ENCODE results near the gene EPB41L1. TPM values are rescaled to one million over a fixed set of nuclear protein-coding genes. Genes with fewer than 3 reads are reported as not detected.

Gene EPB41L1
- total RNA-seq, 2 experiments from 2014 or later, result 0.28 TPM; not detected in 1

DNA sequence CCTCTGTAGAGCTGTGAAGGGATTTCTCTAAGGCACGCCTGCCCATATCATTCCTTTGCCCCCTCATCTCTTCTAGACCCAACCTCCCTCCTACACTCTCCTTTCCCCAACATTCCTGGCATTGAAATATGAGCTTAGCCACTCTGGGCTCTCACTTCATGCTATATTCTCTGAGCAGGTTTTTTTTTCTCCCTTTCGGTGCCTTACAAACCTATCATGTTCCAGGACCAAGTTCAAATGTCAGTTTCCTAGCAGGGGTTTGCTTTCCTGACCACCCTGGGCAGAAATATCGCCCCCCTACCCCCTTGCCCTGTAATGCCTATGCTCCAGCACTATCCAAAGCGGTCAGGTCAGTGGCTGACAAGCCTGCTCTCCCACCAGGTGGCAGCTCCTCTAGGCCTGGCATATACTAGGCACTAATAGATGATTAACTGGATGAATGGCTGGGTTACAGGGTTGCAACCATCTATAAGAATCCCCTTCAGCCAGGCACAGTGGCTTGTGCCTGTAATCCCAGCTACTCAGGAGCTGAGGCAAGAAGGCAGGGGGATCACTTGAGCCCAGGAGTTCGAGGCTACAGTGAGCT is 56.0 kb downstream of the EPB41L1 start:
- no peak for DNase-seq

DNA sequence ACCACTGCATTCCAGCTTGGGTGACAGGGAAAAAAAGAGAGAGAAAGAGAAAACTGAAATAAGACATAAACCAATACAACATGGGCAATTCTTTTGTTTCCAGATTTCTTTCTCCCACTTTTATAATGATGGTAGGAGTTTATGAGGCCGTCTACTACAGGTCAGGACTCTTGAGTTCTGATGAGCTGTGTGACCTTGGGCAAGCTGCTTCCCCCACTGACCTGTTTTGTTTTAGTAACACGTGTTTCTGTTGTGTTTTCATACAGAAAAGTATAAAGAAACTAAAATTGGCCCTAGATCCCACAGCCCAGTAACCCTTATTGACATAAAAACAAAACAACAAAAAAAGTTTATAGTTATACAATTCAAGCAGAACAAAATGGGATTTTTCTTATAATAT is 58.8 kb downstream of the EPB41L1 start:
- H3K36me3 Mint-ChIP-seq, result no peaks in the 10 kb centered on the region
- no peak for ATAC-seq
- no peaks in the 10 kb centered on the region for H3K4me1 Mint-ChIP-seq

More for the DNA sequence above, 56.0 kb downstream of the EPB41L1 start:
- Mint-ChIP-seq H3K36me3 (no peaks in the 10 kb centered on the region), H3K27ac (no peak overlapping the region), H3K27me3 (peaks cover 2% of the 10 kb centered on the region), H3K4me1 (no peaks in the 10 kb centered on the region), H3K9me3 (ENCODE audit: low read depth) (no peaks in the 10 kb centered on the region), H3K4me3 (no peak overlapping the region)
- ATAC-seq, result no peak
- CTCF ChIA-PET, result interaction anchor here (3.1 to 4.1 kb wide), 3 partner anchors 8 to 229 kb away, joined by 14 to 24 read pairs (median 15); no protein-coding TSS in a partner anchor

DNA sequence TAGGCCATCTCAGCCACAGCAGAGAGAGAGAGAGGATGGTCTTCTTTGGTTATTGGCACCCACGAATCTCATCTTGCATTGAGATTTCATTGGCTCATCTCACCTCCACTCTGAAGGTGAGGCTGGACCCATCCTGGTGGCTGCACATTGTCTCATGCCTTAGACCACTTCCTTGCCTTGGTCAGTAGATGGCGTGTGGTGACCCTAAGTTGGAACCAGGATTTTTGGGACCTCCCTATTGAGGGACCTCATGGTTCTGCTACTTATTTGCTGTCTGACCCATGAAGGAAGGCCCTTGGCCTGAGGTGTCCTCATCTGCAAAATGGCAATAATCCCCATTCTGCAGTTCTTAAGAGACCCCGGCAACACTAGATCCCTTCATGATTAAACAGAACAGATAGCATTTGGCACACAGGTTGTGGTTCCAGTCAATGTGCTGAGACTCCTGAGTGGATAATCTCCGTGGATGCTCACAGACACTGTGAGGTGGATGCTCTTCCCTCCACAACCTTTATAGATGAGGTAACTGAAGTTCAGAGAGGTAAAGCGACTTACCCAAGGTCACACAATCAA is 60.2 kb downstream of the EPB41L1 start:
- no peak for DNase-seq
- CTCF ChIA-PET, result interaction anchor here (0.6 to 4.1 kb wide), 3 partner anchors 13 to 631 kb away, joined by 3 to 15 read pairs (median 10); no protein-coding TSS in a partner anchor
- no peaks in the 10 kb centered on the region for H3K9me3 Mint-ChIP-seq (ENCODE audit: low read depth)
- peaks cover 6% of the 10 kb centered on the region for H3K27me3 Mint-ChIP-seq
- ATAC-seq, result peak; percentile 36
- no peaks in the 10 kb centered on the region for H3K4me1 Mint-ChIP-seq
- H3K4me3 Mint-ChIP-seq, result no peak overlapping the region
- H3K27ac Mint-ChIP-seq, result no peak overlapping the region
- H3K36me3 Mint-ChIP-seq, result no peaks in the 10 kb centered on the region

More for the DNA sequence above, 58.8 kb downstream of the EPB41L1 start:
- Mint-ChIP-seq H3K4me3 (no peak overlapping the region), H3K9me3 (ENCODE audit: low read depth) (no peaks in the 10 kb centered on the region), H3K27me3 (peaks cover 6% of the 10 kb centered on the region), H3K27ac (no peak overlapping the region)
- DNase-seq, result no peak
- CTCF ChIA-PET, result interaction anchor here (1.0 to 4.1 kb wide), 5 partner anchors 11 to 226 kb away, joined by 3 to 24 read pairs (median 10); no protein-coding TSS in a partner anchor

DNA sequence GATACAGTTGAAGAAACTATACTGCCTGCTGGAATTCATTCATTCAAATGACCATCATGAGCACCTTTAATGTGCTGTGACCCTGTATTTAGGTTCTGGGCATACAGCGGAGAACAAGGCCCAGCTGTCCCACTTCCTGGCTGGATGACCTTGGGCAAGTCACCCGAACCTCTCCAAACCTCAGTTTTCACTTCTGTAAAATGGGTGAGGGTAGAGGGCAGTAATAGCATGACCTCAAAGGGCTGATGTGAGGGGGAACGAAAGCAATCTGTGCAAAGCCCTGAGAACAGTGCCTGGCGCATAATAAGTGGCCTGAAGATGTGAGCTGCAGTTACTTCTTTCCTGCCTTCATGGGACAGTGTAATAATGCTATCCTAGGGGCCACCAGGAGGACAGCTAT is 61.2 kb downstream of the EPB41L1 start:
- no peaks in the 10 kb centered on the region for H3K36me3 Mint-ChIP-seq
- no peak overlapping the region for H3K4me3 Mint-ChIP-seq
- H3K27me3 Mint-ChIP-seq, result peaks cover 6% of the 10 kb centered on the region
- H3K27ac Mint-ChIP-seq, result no peak overlapping the region
- CTCF ChIA-PET, result interaction anchor here (0.8 to 1.5 kb wide), 2 partner anchors 13 to 224 kb away, joined by 5 read pairs; no protein-coding TSS in a partner anchor
- no peaks in the 10 kb centered on the region for H3K4me1 Mint-ChIP-seq
- no peaks in the 10 kb centered on the region for H3K9me3 Mint-ChIP-seq (ENCODE audit: low read depth)
- ATAC-seq (no peak), DNase-seq (no peak)

DNA sequence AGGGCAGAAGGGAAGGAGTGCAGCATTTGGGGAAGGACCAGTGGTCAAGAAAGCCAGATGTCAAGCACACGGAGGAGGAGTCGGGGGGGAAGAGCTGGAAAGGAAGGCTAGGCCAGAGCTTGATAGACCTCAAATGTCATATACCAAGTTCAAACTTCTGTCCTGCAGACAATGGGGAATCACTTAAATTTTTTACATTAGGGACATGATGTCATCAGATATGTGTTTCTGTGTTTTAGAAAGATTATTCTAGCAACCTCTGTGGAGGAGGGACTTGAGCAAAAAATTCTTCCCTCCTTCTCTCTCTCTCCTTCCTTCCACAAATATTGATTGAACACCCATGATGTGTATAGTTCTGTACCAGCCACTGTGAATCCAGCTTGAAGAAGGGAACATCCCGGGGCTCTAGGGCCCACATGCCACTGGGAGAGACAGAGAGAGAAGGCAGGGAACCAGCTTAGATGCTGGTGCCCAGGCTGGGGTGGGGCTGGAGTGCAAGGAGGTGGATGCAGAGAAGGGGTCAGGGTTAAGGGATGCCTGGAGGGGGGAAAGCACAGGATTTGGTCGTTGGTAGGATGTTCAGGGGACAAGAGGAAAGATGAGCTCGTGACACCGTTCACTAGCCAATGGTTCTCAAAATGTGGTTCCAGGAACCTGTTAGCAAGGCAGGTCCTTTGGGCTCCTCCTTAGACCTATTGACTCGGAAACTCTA is 61.9 kb downstream of the EPB41L1 start:
- no peaks in the 10 kb centered on the region for H3K4me1 Mint-ChIP-seq
- no peak for DNase-seq
- ATAC-seq, result no peak
- no peaks in the 10 kb centered on the region for H3K9me3 Mint-ChIP-seq (ENCODE audit: low read depth)
- no peaks in the 10 kb centered on the region for H3K36me3 Mint-ChIP-seq
- peaks cover 6% of the 10 kb centered on the region for H3K27me3 Mint-ChIP-seq
- H3K4me3 Mint-ChIP-seq, result no peak overlapping the region
- no peak overlapping the region for H3K27ac Mint-ChIP-seq
- CTCF ChIA-PET, result interaction anchor here (0.6 to 1.5 kb wide), 4 partner anchors 14 to 224 kb away, joined by 3 to 5 read pairs (median 4); no protein-coding TSS in a partner anchor

DNA sequence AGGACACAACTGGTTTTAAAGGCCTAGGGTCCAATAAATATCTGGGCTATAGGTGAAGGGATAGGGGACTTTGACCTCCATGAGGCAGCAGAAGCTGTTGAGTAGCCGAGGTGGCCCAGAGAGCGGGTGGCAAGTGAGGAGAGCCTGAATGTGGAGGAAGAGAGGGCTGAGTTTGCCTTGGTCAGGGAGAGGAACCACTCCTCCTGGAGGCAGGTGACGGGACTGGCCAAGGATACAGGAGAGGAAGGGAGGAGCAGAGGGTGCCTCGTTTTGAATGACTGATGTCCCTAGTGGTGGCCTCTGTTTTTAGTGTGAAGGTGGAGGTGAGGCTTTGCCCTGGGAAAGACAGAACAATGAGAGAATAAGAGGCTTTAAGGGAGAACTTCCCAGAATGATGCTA is 62.7 kb downstream of the EPB41L1 start:
- CTCF ChIA-PET, result interaction anchor here (0.6 to 1.5 kb wide), 4 partner anchors 15 to 224 kb away, joined by 3 to 5 read pairs (median 3); no protein-coding TSS in a partner anchor
- Mint-ChIP-seq H3K9me3 (ENCODE audit: low read depth) (no peaks in the 10 kb centered on the region), H3K27ac (no peak overlapping the region), H3K4me1 (no peaks in the 10 kb centered on the region), H3K4me3 (no peak overlapping the region), H3K36me3 (no peaks in the 10 kb centered on the region), H3K27me3 (peaks cover 6% of the 10 kb centered on the region)
- ATAC-seq (no peak), DNase-seq (no peak)

DNA sequence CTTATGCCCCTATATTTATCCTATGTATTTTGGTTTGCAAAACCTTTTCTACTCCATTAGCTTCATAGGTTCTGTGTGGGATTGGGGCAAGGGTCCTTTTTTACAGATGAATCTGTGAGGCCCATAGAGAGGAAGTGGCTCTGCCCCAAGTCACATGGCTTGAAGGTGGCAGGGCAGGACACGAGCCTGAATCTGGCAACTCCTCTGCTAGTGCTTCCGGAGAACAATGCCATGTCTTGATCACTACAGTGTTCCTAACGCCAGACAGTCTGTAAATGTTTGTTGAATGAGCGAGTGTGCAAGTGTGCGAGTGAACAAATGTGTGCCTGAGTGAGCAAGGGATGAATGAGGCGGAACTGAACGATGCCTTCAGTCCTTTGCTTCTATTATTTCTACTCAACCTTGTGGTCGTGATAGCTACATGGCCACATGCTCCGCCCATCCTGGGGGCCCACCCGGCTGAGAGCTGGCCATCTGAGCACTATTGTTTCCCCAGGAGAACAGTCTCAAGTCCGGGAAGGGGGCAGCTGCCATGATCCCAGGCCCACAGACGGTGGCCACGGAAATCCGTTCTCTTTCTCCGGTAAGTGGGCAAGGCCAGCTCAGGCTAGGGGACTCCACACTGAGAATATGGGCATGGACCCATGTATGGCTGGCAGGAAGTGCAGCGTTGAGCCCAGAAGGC is 64.0 kb downstream of the EPB41L1 start:
- no peaks in the 10 kb centered on the region for H3K36me3 Mint-ChIP-seq
- ATAC-seq (no peak), DNase-seq (no peak)
- H3K4me1 Mint-ChIP-seq, result no peaks in the 10 kb centered on the region
- H3K9me3 Mint-ChIP-seq (ENCODE audit: low read depth), result no peaks in the 10 kb centered on the region
- no peak overlapping the region for H3K4me3 Mint-ChIP-seq
- no peak overlapping the region for H3K27ac Mint-ChIP-seq
- peaks cover 6% of the 10 kb centered on the region for H3K27me3 Mint-ChIP-seq
- CTCF ChIA-PET, result interaction anchor here (1.3 to 1.4 kb wide), 2 partner anchors 16 to 220 kb away, joined by 3 to 5 read pairs; no protein-coding TSS in a partner anchor

DNA sequence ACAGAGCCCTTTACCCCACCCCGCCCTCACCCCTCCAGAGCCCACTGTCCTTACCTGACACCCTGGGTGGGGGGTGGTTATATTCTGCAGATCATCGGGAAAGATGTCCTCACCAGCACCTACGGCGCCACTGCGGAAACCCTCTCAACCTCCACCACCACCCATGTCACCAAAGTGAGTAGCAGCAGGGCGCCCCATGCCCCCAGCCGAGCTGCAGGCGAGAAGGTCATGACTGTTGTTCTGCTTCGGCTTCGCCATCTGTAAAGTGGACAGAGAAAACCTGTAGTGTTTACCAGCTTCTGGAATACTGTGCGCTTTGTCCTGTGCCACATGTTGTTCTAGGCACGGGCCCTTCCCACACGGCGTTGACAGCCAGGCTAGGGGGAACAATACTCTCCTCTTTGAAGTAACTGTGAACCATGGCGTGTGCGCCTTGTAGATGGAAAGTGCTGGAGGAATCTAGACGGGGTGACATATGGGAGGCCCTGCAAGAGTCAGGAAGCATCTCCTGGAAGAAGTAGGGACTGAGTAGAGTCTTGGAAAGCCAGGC is 65.2 kb downstream of the EPB41L1 start:
- no peaks in the 10 kb centered on the region for H3K36me3 Mint-ChIP-seq
- ATAC-seq (no peak), DNase-seq (no peak)
- peaks cover 6% of the 10 kb centered on the region for H3K27me3 Mint-ChIP-seq
- no peak overlapping the region for H3K4me3 Mint-ChIP-seq
- H3K4me1 Mint-ChIP-seq, result no peaks in the 10 kb centered on the region
- no peak overlapping the region for H3K27ac Mint-ChIP-seq
- CTCF ChIA-PET, result no interaction called here
- H3K9me3 Mint-ChIP-seq (ENCODE audit: low read depth), result no peaks in the 10 kb centered on the region

DNA sequence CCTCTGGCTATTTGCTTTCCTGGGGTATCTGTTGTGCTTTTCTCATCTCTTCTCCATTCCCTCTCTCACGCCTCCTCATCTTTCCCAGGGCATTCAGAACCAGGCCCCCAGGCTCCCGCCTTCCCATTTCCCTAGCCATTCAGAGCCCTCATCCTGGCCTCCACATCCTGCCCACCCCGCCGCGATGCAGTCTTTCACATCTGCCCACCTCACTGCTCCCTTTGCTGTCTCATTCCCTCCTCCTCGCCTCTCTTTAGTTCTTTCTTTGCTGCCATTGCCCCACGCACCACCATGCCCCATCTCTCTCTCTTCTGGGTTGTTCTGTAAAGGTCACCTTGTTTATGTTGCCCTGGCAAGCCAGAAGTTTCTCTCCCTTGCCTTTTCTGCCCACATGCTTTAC is 71.1 kb downstream of the EPB41L1 start:
- Mint-ChIP-seq H3K27ac (no peak overlapping the region), H3K27me3 (peaks cover 11% of the 10 kb centered on the region), H3K36me3 (no peaks in the 10 kb centered on the region), H3K9me3 (ENCODE audit: low read depth) (no peaks in the 10 kb centered on the region), H3K4me3 (no peak overlapping the region), H3K4me1 (peaks cover 7% of the 10 kb centered on the region)
- no peak for DNase-seq
- ATAC-seq, result no peak
- CTCF ChIA-PET, result interaction anchor here (1.0 kb wide), 1 partner anchor 23 kb away, joined by 4 read pairs; no protein-coding TSS in a partner anchor

DNA sequence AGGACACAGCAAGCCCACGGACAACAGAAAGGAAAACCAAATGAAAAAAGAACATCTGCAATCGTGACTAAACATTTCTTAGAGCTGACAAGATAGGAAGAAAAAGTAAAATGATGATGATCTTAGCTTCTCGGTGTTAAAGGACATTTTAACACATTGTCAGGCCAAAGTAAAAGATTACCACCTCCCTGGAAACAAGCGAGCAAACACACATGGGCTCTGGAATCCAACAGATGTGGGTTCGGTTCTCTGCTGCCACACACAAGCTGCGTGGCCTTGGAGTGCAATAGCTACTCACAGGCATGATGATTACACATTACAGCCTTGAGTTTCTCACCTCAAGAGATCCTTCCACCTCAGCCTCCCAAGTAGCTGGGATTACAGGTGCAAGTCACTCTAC is 74.2 kb downstream of the EPB41L1 start:
- ATAC-seq (no peak), DNase-seq (no peak)
- no peak overlapping the region for H3K27ac Mint-ChIP-seq
- CTCF ChIA-PET, result interaction anchor here (1.0 to 1.8 kb wide), 4 partner anchors 8 to 211 kb away, joined by 3 to 5 read pairs (median 4); no protein-coding TSS in a partner anchor
- H3K4me1 Mint-ChIP-seq, result peaks cover 9% of the 10 kb centered on the region
- H3K9me3 Mint-ChIP-seq (ENCODE audit: low read depth), result no peaks in the 10 kb centered on the region
- no peaks in the 10 kb centered on the region for H3K36me3 Mint-ChIP-seq
- peaks cover 11% of the 10 kb centered on the region for H3K27me3 Mint-ChIP-seq
- no peak overlapping the region for H3K4me3 Mint-ChIP-seq

DNA sequence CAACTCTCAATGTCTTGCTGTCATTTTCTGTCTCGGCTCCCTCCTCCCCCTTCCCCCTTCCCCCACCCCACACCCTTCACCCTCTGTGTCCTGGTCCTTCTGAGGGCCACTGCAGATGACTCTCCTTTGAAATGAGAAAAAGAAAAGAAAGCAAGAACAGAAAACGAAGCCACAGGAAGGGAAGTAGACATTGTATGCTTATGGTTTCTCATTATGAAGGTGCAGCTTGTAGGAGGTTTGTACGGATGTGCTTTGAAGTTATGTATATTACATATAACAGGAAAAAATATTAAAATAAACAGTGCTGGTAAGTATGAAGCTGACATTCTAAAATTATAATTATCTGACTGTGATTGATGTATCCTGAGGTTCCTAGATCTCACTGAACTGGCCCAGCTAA is 75.5 kb downstream of the EPB41L1 start:
- CTCF ChIA-PET, result no interaction called here
- H3K4me3 Mint-ChIP-seq, result no peak overlapping the region

DNA sequence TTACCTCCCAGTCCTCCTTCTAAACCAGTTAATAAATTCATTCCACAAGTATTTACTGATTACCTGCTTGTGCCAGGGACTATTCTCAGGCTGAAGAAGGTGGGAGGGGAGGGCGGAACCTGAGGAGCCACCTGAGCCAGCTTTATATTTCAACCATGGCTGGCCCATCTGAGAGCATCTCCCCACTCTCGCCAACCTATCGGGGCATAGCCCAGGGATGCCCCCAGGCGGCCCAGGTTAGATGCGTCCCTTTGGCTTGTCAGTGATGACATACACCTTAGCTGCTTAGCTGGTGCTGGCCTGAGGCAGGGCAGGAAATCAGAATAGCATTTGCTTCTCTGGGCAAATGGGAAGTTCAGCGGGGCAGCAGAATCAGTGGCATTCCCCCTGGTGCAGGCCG is 76.8 kb downstream of the EPB41L1 start:
- Mint-ChIP-seq H3K27ac (no peak overlapping the region), H3K27me3 (peaks cover 7% of the 10 kb centered on the region), H3K4me3 (no peak overlapping the region), H3K4me1 (peaks cover 15% of the 10 kb centered on the region), H3K9me3 (ENCODE audit: low read depth) (no peaks in the 10 kb centered on the region), H3K36me3 (no peaks in the 10 kb centered on the region)
- CTCF ChIA-PET, result interaction anchor here (0.9 kb wide), 1 partner anchor 238 kb away, joined by 3 read pairs; no protein-coding TSS in a partner anchor
- ATAC-seq, result no peak
- DNase-seq, result no peak

More for the DNA sequence above, 75.5 kb downstream of the EPB41L1 start:
- H3K36me3 Mint-ChIP-seq, result no peaks in the 10 kb centered on the region
- DNase-seq (no peak), ATAC-seq (peak; percentile 20)
- peaks cover 9% of the 10 kb centered on the region for H3K4me1 Mint-ChIP-seq
- H3K27me3 Mint-ChIP-seq, result peaks cover 11% of the 10 kb centered on the region
- H3K9me3 Mint-ChIP-seq (ENCODE audit: low read depth), result no peaks in the 10 kb centered on the region
- H3K27ac Mint-ChIP-seq, result no peak overlapping the region
